HG03064 (cell line): ENCODE results near the gene ARL15.
"Not testable (repeated sequence)": the region's sequence is repeated elsewhere in the genome, so short reads cannot be mapped to it uniquely, and the experiment has no call there.

Source experiments
- ATAC-seq: cut with Tn5 transposase; IDR thresholded peaks from one replicate; pipeline ENCODE4 v1.9.1; 2021; ENCODE audit warnings: low read depth; ENCODE audit not compliant: unreplicated experiment

Gene ARL15

GRCh38 chr5:53878015-53878414, 432.4 kb downstream of the ARL15 start:
- ATAC-seq: no peak

- no peak for ATAC-seq
These were observed 433.1 kb downstream of the ARL15 start for GRCh38 chr5:53877243-53877642.

GRCh38 chr5:53874409-53874808, 436.0 kb downstream of the ARL15 start:
- ATAC-seq: no peak

GRCh38 chr5:53873235-53873634, 437.1 kb downstream of the ARL15 start:
- no peak for ATAC-seq

GRCh38 chr5:53871775-53872174, 438.6 kb downstream of the ARL15 start:
- ATAC-seq: no peak

GRCh38 chr5:53871050-53871449, 439.3 kb downstream of the ARL15 start:
- ATAC-seq: no peak

DNA sequence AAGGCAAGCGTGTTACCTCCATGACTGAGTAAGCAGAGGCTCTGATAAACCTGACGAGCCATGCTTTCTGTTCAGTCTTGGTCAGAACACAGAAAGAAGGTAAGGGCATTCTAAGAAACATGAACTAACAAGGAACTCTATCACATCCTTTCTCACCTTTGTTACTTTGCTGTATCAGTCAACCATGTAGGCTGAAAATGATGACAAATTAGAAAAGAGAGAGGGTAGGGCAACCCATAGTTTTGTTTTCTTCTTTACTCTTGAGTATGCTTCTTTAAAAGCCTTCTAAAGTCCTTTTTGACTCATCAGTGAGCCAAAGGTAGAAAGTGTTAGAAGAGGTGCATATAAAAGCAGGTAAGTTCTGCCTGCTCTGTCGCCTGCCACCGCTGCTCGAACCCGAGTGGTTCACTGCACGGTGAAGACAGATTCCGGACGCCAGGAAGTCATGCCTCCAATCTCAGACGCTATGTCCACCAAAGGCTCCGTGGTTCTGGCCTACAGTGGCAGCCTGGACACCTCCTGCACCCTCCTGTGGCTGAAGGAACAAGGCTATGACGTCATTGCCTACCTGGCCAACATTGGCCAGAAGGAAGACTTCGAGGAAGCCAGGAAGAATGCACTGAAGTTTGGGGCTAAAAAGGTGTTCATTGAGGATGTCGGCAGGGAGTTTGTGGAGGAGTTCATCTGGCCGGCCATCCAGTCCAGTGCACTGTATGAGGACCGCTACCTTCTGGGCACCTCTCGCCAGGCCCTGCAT, 451.5 kb downstream of the ARL15 start:
- ATAC-seq: no peak

GRCh38 chr5:53856506-53856905, 453.9 kb downstream of the ARL15 start:
- ATAC-seq: no peak

GRCh38 chr5:53836851-53837430, 473.4 kb downstream of the ARL15 start:
- not testable (repeated sequence) for ATAC-seq

GRCh38 chr5:53834500-53834899, 475.9 kb downstream of the ARL15 start:
- no peak for ATAC-seq
